GM10847 (cell line): Measurements from ENCODE around the gene ESPL1.

Source experiments
- POLR2A ChIP-seq: IDR thresholded peaks from 2 replicates; pipeline ENCODE4 v1.6.1; 2011; ENCODE audit not compliant: insufficient read length; ENCODE audit errors: extremely low read depth

Gene ESPL1

GRCh38 chr12:53225635-53226424, 42.3 kb upstream of the ESPL1 start:
- TF ChIP-seq POLR2A, result no peak

- TF ChIP-seq POLR2A, result no peak
Observed at GRCh38 chr12:53226815-53227214, 41.3 kb upstream of the ESPL1 start.

- no peak for TF ChIP-seq POLR2A
Observed at GRCh38 chr12:53227341-53227740, 40.8 kb upstream of the ESPL1 start.

- TF ChIP-seq POLR2A, result no peak
Observed at GRCh38 chr12:53227836-53228235, 40.3 kb upstream of the ESPL1 start.

- no peak for TF ChIP-seq POLR2A
Observed at GRCh38 chr12:53229454-53229853, 38.6 kb upstream of the ESPL1 start.

GRCh38 chr12:53230108-53230845, 37.8 kb upstream of the ESPL1 start:
- TF ChIP-seq POLR2A, result no peak

GRCh38 chr12:53231671-53231920, 36.5 kb upstream of the ESPL1 start:
- no peak for TF ChIP-seq POLR2A

GRCh38 chr12:53231921-53232645, 36.0 kb upstream of the ESPL1 start, which contains the start of gene RARG:
TSS of gene RARG (minus strand) at chr12:53232209. CDS start at chr12:53227545, 4,664 bp downstream.
- no peak for TF ChIP-seq POLR2A

GRCh38 chr12:53232646-53233461, 35.2 kb upstream of the ESPL1 start:
- TF ChIP-seq POLR2A, result no peak

- TF ChIP-seq POLR2A, result no peak
Observed at GRCh38 chr12:53233671-53234121, 34.4 kb upstream of the ESPL1 start.

GRCh38 chr12:53234271-53234914, 33.7 kb upstream of the ESPL1 start:
- no peak for TF ChIP-seq POLR2A

GRCh38 chr12:53235164-53235563, 32.9 kb upstream of the ESPL1 start:
- TF ChIP-seq POLR2A, result no peak

GRCh38 chr12:53235742-53236442, 32.2 kb upstream of the ESPL1 start:
- TF ChIP-seq POLR2A, result no peak
